Measurements from ENCODE around the gene SERPINH1. TPM values are rescaled to one million over a fixed set of nuclear protein-coding genes. Genes with fewer than 3 reads are reported as not detected.

Gene SERPINH1
- total RNA-seq, 1 experiment from 2014 or later, result 638 TPM

- Histone ChIP-seq H3K27me3 (ENCODE audit: control insufficient read depth, insufficient read depth, low read length) (no peaks in the 10 kb centered on the region), H3K4me3 (ENCODE audit: insufficient read depth, low read depth, low read length) (no peak overlapping the region), H3K36me3 (replicated peaks; ENCODE audit: control insufficient read depth, insufficient read depth, low read length) (no peaks in the 10 kb centered on the region)
- DNase-seq, result no peak
Measured at GRCh38 chr11:75555079-75555811, 6.8 kb upstream of the SERPINH1 start.

GRCh38 chr11:75556275-75556674 lies 5.8 kb upstream of the SERPINH1 start:
- Histone ChIP-seq H3K4me3 (ENCODE audit: insufficient read depth, low read depth, low read length) (no peak overlapping the region), H3K36me3 (replicated peaks; ENCODE audit: control insufficient read depth, insufficient read depth, low read length) (no peaks in the 10 kb centered on the region), H3K27me3 (ENCODE audit: control insufficient read depth, insufficient read depth, low read length) (no peaks in the 10 kb centered on the region)
- no peak for DNase-seq

GRCh38 chr11:75557666-75558494 lies 4.2 kb upstream of the SERPINH1 start:
- Histone ChIP-seq H3K27me3 (ENCODE audit: control insufficient read depth, insufficient read depth, low read length) (no peaks in the 10 kb centered on the region), H3K4me3 (ENCODE audit: insufficient read depth, low read depth, low read length) (no peak overlapping the region), H3K36me3 (replicated peaks; ENCODE audit: control insufficient read depth, insufficient read depth, low read length) (no peaks in the 10 kb centered on the region)
- no peak for DNase-seq

GRCh38 chr11:75558939-75559843 lies 2.9 kb upstream of the SERPINH1 start:
- Histone ChIP-seq H3K4me3 (ENCODE audit: insufficient read depth, low read depth, low read length) (no peak overlapping the region), H3K36me3 (replicated peaks; ENCODE audit: control insufficient read depth, insufficient read depth, low read length) (no peaks in the 10 kb centered on the region), H3K27me3 (ENCODE audit: control insufficient read depth, insufficient read depth, low read length) (no peaks in the 10 kb centered on the region)
- DNase-seq, result peak; percentile 60

- peaks cover 1% of the 10 kb centered on the region for H3K36me3 ChIP-seq (replicated peaks; ENCODE audit: control insufficient read depth, insufficient read depth, low read length)
- no peak for DNase-seq
- no peaks in the 10 kb centered on the region for H3K27me3 ChIP-seq (ENCODE audit: control insufficient read depth, insufficient read depth, low read length)
- no peak overlapping the region for H3K4me3 ChIP-seq (ENCODE audit: insufficient read depth, low read depth, low read length)
Measured at GRCh38 chr11:75560644-75561043, 1.4 kb upstream of the SERPINH1 start.

GRCh38 chr11:75561426-75562047 lies 516 bp upstream of the SERPINH1 start:
- DNase-seq, result no peak
- peak overlapping the region; percentile 93 for H3K4me3 ChIP-seq (ENCODE audit: insufficient read depth, low read depth, low read length)
- H3K27me3 ChIP-seq (ENCODE audit: control insufficient read depth, insufficient read depth, low read length), result no peaks in the 10 kb centered on the region

GRCh38 chr11:75562836-75563484 lies 907 bp downstream of the SERPINH1 start:
- Histone ChIP-seq H3K27me3 (ENCODE audit: control insufficient read depth, insufficient read depth, low read length) (no peaks in the 10 kb centered on the region), H3K36me3 (replicated peaks; ENCODE audit: control insufficient read depth, insufficient read depth, low read length) (peaks cover 19% of the 10 kb centered on the region), H3K4me3 (ENCODE audit: insufficient read depth, low read depth, low read length) (peak overlapping the region; percentile 93)
- DNase-seq, result peak; percentile 87

More at GRCh38 chr11:75561426-75562047, 516 bp upstream of the SERPINH1 start:
- H3K36me3 ChIP-seq (replicated peaks; ENCODE audit: control insufficient read depth, insufficient read depth, low read length), result peaks cover 9% of the 10 kb centered on the region

GRCh38 chr11:75563501-75563977 lies 1.5 kb downstream of the SERPINH1 start:
- no peaks in the 10 kb centered on the region for H3K27me3 ChIP-seq (ENCODE audit: control insufficient read depth, insufficient read depth, low read length)
- H3K36me3 ChIP-seq (replicated peaks; ENCODE audit: control insufficient read depth, insufficient read depth, low read length), result peaks cover 24% of the 10 kb centered on the region
- no peak for DNase-seq
- H3K4me3 ChIP-seq (ENCODE audit: insufficient read depth, low read depth, low read length), result peak overlapping the region; percentile 93

- DNase-seq, result peak; percentile 90
- Histone ChIP-seq H3K36me3 (replicated peaks; ENCODE audit: control insufficient read depth, insufficient read depth, low read length) (peaks cover 29% of the 10 kb centered on the region), H3K4me3 (ENCODE audit: insufficient read depth, low read depth, low read length) (peak overlapping the region; percentile 93), H3K27me3 (ENCODE audit: control insufficient read depth, insufficient read depth, low read length) (no peaks in the 10 kb centered on the region)
Measured at GRCh38 chr11:75563978-75564552, 2.0 kb downstream of the SERPINH1 start.

GRCh38 chr11:75565221-75565814 lies 3.3 kb downstream of the SERPINH1 start:
- H3K4me3 ChIP-seq (ENCODE audit: insufficient read depth, low read depth, low read length), result no peak overlapping the region
- peaks cover 38% of the 10 kb centered on the region for H3K36me3 ChIP-seq (replicated peaks; ENCODE audit: control insufficient read depth, insufficient read depth, low read length)
- peak; percentile 72 for DNase-seq
- H3K27me3 ChIP-seq (ENCODE audit: control insufficient read depth, insufficient read depth, low read length), result no peaks in the 10 kb centered on the region

GRCh38 chr11:75565916-75566762 lies 4.1 kb downstream of the SERPINH1 start:
- DNase-seq, result no peak
- peaks cover 46% of the 10 kb centered on the region for H3K36me3 ChIP-seq (replicated peaks; ENCODE audit: control insufficient read depth, insufficient read depth, low read length)
- no peak overlapping the region for H3K4me3 ChIP-seq (ENCODE audit: insufficient read depth, low read depth, low read length)
- H3K27me3 ChIP-seq (ENCODE audit: control insufficient read depth, insufficient read depth, low read length), result no peaks in the 10 kb centered on the region

- DNase-seq, result no peak
- Histone ChIP-seq H3K27me3 (ENCODE audit: control insufficient read depth, insufficient read depth, low read length) (no peaks in the 10 kb centered on the region), H3K4me3 (ENCODE audit: insufficient read depth, low read depth, low read length) (no peak overlapping the region), H3K36me3 (replicated peaks; ENCODE audit: control insufficient read depth, insufficient read depth, low read length) (peaks cover 50% of the 10 kb centered on the region)
Measured at GRCh38 chr11:75566763-75567279, 4.8 kb downstream of the SERPINH1 start.
